ENCODE results near the gene UCHL5.

The UCHL5 gene

DNA sequence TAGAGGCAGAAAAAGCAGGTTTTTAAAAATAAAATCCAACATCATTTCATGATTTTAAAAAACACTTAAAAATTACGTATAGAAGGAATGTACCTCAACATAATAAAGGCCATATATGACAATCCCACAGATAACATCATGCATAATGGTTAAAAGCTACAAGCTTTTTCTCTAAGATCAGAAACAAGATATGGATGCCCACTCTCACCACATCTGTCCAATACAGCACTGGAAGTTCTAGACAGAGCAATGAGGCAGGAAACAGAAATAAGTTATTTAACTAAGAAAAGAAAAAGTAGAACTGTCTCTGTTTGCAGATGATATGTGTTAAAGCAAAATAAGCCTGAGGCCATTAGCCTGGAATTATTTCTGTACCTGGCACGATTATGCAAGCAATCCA lies 96.3 kb downstream of the UCHL5 start:
- DNase-seq, result no peak

All from NCI-H2081 (cell line).